ENCODE measurements around the gene SOCS1. TPM values are rescaled to one million over a fixed set of nuclear protein-coding genes. Genes with fewer than 3 reads are reported as not detected.

SOCS1 gene
- total RNA-seq, 5 donors from 2014 or later (not counting 1 experiment from before 2014, with no cell fraction given), result 49.2 to 67.2 (median 54.5) TPM

- no peak for DNase-seq
- no peaks in the 10 kb centered on the region for H3K9me3 ChIP-seq
- no peak overlapping the region for H3K27ac ChIP-seq (ENCODE audit: low read length)
- peaks cover 11 to 19% (median 16%) of the 10 kb centered on the region in 3 donors for H3K4me1 Mint-ChIP-seq
- POLR2A ChIA-PET, result interaction anchor here (0.7 kb wide), 2 partner anchors 46 to 49 kb away, joined by 3 read pairs; no protein-coding TSS in a partner anchor
- H3K27me3 ChIP-seq (replicated peaks in 1 of 2; ENCODE audit: control insufficient read depth in 2 of 2, extremely low read depth in 1 of 2, insufficient read depth in 2 of 2, low read length in 1 of 2), result peaks cover 0 to 8% of the 10 kb centered on the region in 2 experiments
- H3K4me3 Mint-ChIP-seq, result no peak overlapping the region
- CTCF ChIA-PET, result interaction anchor here in 1 of 2 donors (1.5 kb wide), 1 partner anchor 242 kb away, joined by 3 read pairs; no protein-coding TSS in a partner anchor
- WGBS (ENCODE audit: insufficient coverage), result 70% methylated on average over 10 of the region's 13 CpGs
- H3K27me3 Mint-ChIP-seq, result no peaks in the 10 kb centered on the region
- no peaks in the 10 kb centered on the region for H3K36me3 Mint-ChIP-seq
- H3K27ac Mint-ChIP-seq, result no peak overlapping the region
- peaks cover 0 to 13% of the 10 kb centered on the region in 2 experiments for H3K4me1 ChIP-seq (ENCODE audit: control insufficient read depth in 1 of 2, extremely low read depth in 1 of 2, insufficient read depth in 2 of 2, low read length in 2 of 2)
- H3K9me3 Mint-ChIP-seq, result no peaks in the 10 kb centered on the region
- no peak overlapping the region for H3K4me3 ChIP-seq (ENCODE audit: control insufficient read depth in 1 of 2, extremely low read depth in 1 of 2, low read length in 1 of 2)
- H3K36me3 ChIP-seq (ENCODE audit: control insufficient read depth in 2 of 2, extremely low read depth in 1 of 2, insufficient read depth in 1 of 2, low read length in 1 of 2), result no peaks in the 10 kb centered on the region
- ATAC-seq (replicated peaks in 1 of 4), result peak in 2 of 4 experiments; percentile 24 to 35
Measured at GRCh38 chr16:11205754-11206581, 50.0 kb downstream of the SOCS1 start.

GRCh38 chr16:11205065-11205699 lies 50.8 kb downstream of the SOCS1 start:
- H3K4me1 ChIP-seq (ENCODE audit: control insufficient read depth in 1 of 2, extremely low read depth in 1 of 2, insufficient read depth in 2 of 2, low read length in 2 of 2), result peaks cover 0 to 13% of the 10 kb centered on the region in 2 experiments
- H3K27me3 Mint-ChIP-seq, result no peaks in the 10 kb centered on the region

GRCh38 chr16:11204513-11205047 lies 51.4 kb downstream of the SOCS1 start:
- Histone ChIP-seq H3K27me3 (replicated peaks in 1 of 2; ENCODE audit: control insufficient read depth in 2 of 2, extremely low read depth in 1 of 2, insufficient read depth in 2 of 2, low read length in 1 of 2) (peaks cover 0 to 11% of the 10 kb centered on the region in 2 experiments), H3K4me3 (ENCODE audit: control insufficient read depth in 1 of 2, extremely low read depth in 1 of 2, low read length in 1 of 2) (no peak overlapping the region), H3K9me3 (no peaks in the 10 kb centered on the region), H3K27ac (ENCODE audit: low read length) (no peak overlapping the region), H3K36me3 (ENCODE audit: control insufficient read depth in 2 of 2, extremely low read depth in 1 of 2, insufficient read depth in 1 of 2, low read length in 1 of 2) (no peaks in the 10 kb centered on the region), H3K4me1 (ENCODE audit: control insufficient read depth in 1 of 2, extremely low read depth in 1 of 2, insufficient read depth in 2 of 2, low read length in 2 of 2) (peaks cover 0 to 13% of the 10 kb centered on the region in 2 experiments)
- H3K4me3 Mint-ChIP-seq, result no peak overlapping the region
- CTCF ChIA-PET, result interaction anchor here in 1 of 2 donors (0.5 kb wide), 1 partner anchor 99 kb away, joined by 3 read pairs; no protein-coding TSS in a partner anchor
- H3K27me3 Mint-ChIP-seq, result no peaks in the 10 kb centered on the region
- DNase-seq (no peak), ATAC-seq (replicated peaks in 1 of 4) (no peak)
- 83% methylated on average over 1 of the region's 4 CpGs for WGBS (ENCODE audit: insufficient coverage)
- no peaks in the 10 kb centered on the region for H3K9me3 Mint-ChIP-seq
- no peaks in the 10 kb centered on the region for H3K36me3 Mint-ChIP-seq
- no peak overlapping the region for H3K27ac Mint-ChIP-seq
- POLR2A ChIA-PET, result no interaction called here
- peaks cover 11 to 19% (median 16%) of the 10 kb centered on the region in 3 donors for H3K4me1 Mint-ChIP-seq

More at GRCh38 chr16:11205065-11205699, 50.8 kb downstream of the SOCS1 start:
- no peak overlapping the region for H3K27ac ChIP-seq (ENCODE audit: low read length)
- WGBS (ENCODE audit: insufficient coverage), result 94% methylated on average over 17 of the region's 19 CpGs
- no peaks in the 10 kb centered on the region for H3K36me3 ChIP-seq (ENCODE audit: control insufficient read depth in 2 of 2, extremely low read depth in 1 of 2, insufficient read depth in 1 of 2, low read length in 1 of 2)
- H3K27me3 ChIP-seq (replicated peaks in 1 of 2; ENCODE audit: control insufficient read depth in 2 of 2, extremely low read depth in 1 of 2, insufficient read depth in 2 of 2, low read length in 1 of 2), result peaks cover 0 to 11% of the 10 kb centered on the region in 2 experiments
- no peak overlapping the region for H3K27ac Mint-ChIP-seq
- ChIA-PET POLR2A (no interaction called here), CTCF (interaction anchor here in 1 of 2 donors (0.5 to 1.5 kb wide), 2 partner anchors 100 to 241 kb away, joined by 3 read pairs; no protein-coding TSS in a partner anchor)
- no peaks in the 10 kb centered on the region for H3K36me3 Mint-ChIP-seq
- DNase-seq (no peak), ATAC-seq (replicated peaks in 1 of 4) (no peak)
- H3K4me1 Mint-ChIP-seq, result peaks cover 11 to 19% (median 16%) of the 10 kb centered on the region in 3 donors
- no peaks in the 10 kb centered on the region for H3K9me3 ChIP-seq
- H3K4me3 ChIP-seq (ENCODE audit: control insufficient read depth in 1 of 2, extremely low read depth in 1 of 2, low read length in 1 of 2), result no peak overlapping the region
- no peak overlapping the region for H3K4me3 Mint-ChIP-seq
- H3K9me3 Mint-ChIP-seq, result no peaks in the 10 kb centered on the region

Other genes starting within 250 kb of the SOCS1 start
- gene TNP2, start 13.1 kb upstream of the SOCS1 start, total RNA-seq, result not detected
- not detected for gene PRM3, start 17.4 kb upstream of the SOCS1 start, total RNA-seq
- not detected for gene PRM2, start 20.3 kb upstream of the SOCS1 start, total RNA-seq
- not detected for gene PRM1, start 25.1 kb upstream of the SOCS1 start, total RNA-seq
- 1 to 10 TPM; 1.8 to 6.3 (median 4.2) TPM for gene RMI2, start 89.3 kb upstream of the SOCS1 start, total RNA-seq